CMK (cell line): ENCODE results near the gene PACS2.

Experiments
- DNase-seq: peaks from one replicate; pipeline ENCODE4 v3.0.0-alpha.2; 2010; ENCODE audit warnings: low read depth

PACS2 gene

GRCh38 chr14:105411017-105411941 is 96.7 kb downstream of the PACS2 start:
- no peak for DNase-seq

- no peak for DNase-seq
Observed at GRCh38 chr14:105411985-105412770, 97.6 kb downstream of the PACS2 start.

- DNase-seq, result no peak
Observed at GRCh38 chr14:105412771-105413543, 98.4 kb downstream of the PACS2 start.

GRCh38 chr14:105413544-105413886 is 99.0 kb downstream of the PACS2 start:
- no peak for DNase-seq

- DNase-seq, result no peak
Observed at GRCh38 chr14:105414456-105415371, 100.2 kb downstream of the PACS2 start.

- DNase-seq, result no peak
Observed at GRCh38 chr14:105415481-105416428, 101.2 kb downstream of the PACS2 start.

GRCh38 chr14:105416671-105417070 is 102.1 kb downstream of the PACS2 start:
- DNase-seq, result no peak

- no peak for DNase-seq
Observed at GRCh38 chr14:105417690-105418121, 103.2 kb downstream of the PACS2 start.

GRCh38 chr14:105418269-105419194 is 104.0 kb downstream of the PACS2 start:
- no peak for DNase-seq

GRCh38 chr14:105419195-105420091 is 104.9 kb downstream of the PACS2 start, which contains the start of gene MTA1:
Gene MTA1, plus strand, starts transcription at chr14:105419827. Its CDS starts 209 bp downstream, at chr14:105420036.
- no peak for DNase-seq

- no peak for DNase-seq
Observed at GRCh38 chr14:105420101-105420973, 105.8 kb downstream of the PACS2 start.

GRCh38 chr14:105420974-105421674 is 106.6 kb downstream of the PACS2 start:
- no peak for DNase-seq

GRCh38 chr14:105421723-105422615 is 107.4 kb downstream of the PACS2 start:
- DNase-seq, result no peak

- no peak for DNase-seq
Observed at GRCh38 chr14:105422695-105423487, 108.3 kb downstream of the PACS2 start.
